ENCODE results near the gene SPATA2L.
A peak's percentile ranks its signal among the peaks of the same experiment; 100 is the strongest.
"Not testable (repeated sequence)": the region's sequence is repeated elsewhere in the genome, so short reads cannot be mapped to it uniquely, and the experiment has no call there.

The SPATA2L gene

GRCh38 chr16:89706518-89707260, 5.2 kb upstream of the SPATA2L start:
- H3K36me3 Mint-ChIP-seq, result no peaks in the 10 kb centered on the region
- H3K27ac Mint-ChIP-seq, result no peak overlapping the region
- peak overlapping the region in 1 of 2 donors; percentile 56 for H3K4me3 Mint-ChIP-seq
- no peak for ATAC-seq (replicated peaks)
- no peak for DNase-seq
- no peaks in the 10 kb centered on the region for H3K9me3 Mint-ChIP-seq
- H3K27me3 Mint-ChIP-seq, result no peaks in the 10 kb centered on the region
- H3K4me1 Mint-ChIP-seq, result peaks cover 8 to 18% of the 10 kb centered on the region in 2 donors

DNA sequence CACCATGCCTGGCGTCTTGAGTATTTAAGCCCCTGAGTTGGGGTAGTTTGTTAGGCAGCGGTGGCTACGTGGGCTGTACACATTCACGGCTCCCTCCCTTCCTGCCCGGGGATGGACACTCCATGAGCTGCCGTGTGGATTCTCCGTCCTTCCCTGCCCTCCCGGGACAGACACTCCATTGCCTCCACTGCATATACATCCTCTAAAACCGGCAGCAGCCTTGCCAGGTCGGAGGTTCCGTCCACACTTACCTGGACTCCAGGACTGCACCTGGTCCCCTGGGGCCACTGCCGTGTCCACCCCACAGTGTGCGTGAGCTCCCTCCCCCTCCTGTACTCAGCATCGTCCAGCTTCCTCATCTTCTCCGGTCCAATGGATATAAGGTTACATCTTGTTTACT, 3.5 kb upstream of the SPATA2L start:
- peaks cover 10 to 26% of the 10 kb centered on the region in 2 donors for H3K4me1 Mint-ChIP-seq
- no peak overlapping the region for H3K27ac Mint-ChIP-seq

GRCh38 chr16:89704281-89704680, 2.8 kb upstream of the SPATA2L start:
- Mint-ChIP-seq H3K4me1 (peaks cover 11 to 31% of the 10 kb centered on the region in 2 donors), H3K36me3 (peaks cover under 1 to 4% of the 10 kb centered on the region in 2 donors), H3K27me3 (no peaks in the 10 kb centered on the region), H3K9me3 (no peaks in the 10 kb centered on the region), H3K27ac (no peak overlapping the region), H3K4me3 (no peak overlapping the region)
- ATAC-seq (replicated peaks), result no peak
- DNase-seq, result no peak

More for the DNA sequence above, 3.5 kb upstream of the SPATA2L start:
- no peak for ATAC-seq (replicated peaks)
- Mint-ChIP-seq H3K27me3 (no peaks in the 10 kb centered on the region), H3K4me3 (no peak overlapping the region), H3K36me3 (peaks cover 0 to under 1% of the 10 kb centered on the region in 2 donors), H3K9me3 (no peaks in the 10 kb centered on the region)
- no peak for DNase-seq

- Mint-ChIP-seq H3K4me3 (peak overlapping the region; percentile 86 to 88), H3K9me3 (no peaks in the 10 kb centered on the region), H3K27ac (peak overlapping the region; percentile 92), H3K27me3 (no peaks in the 10 kb centered on the region), H3K4me1 (peaks cover 14 to 38% of the 10 kb centered on the region in 2 donors), H3K36me3 (peaks cover 7 to 11% of the 10 kb centered on the region in 2 donors)
- ATAC-seq (replicated peaks) (peak; percentile 47 to 49), DNase-seq (peak; percentile 55)
Observed at GRCh38 chr16:89700649-89701424, 668 bp downstream of the SPATA2L start.

DNA sequence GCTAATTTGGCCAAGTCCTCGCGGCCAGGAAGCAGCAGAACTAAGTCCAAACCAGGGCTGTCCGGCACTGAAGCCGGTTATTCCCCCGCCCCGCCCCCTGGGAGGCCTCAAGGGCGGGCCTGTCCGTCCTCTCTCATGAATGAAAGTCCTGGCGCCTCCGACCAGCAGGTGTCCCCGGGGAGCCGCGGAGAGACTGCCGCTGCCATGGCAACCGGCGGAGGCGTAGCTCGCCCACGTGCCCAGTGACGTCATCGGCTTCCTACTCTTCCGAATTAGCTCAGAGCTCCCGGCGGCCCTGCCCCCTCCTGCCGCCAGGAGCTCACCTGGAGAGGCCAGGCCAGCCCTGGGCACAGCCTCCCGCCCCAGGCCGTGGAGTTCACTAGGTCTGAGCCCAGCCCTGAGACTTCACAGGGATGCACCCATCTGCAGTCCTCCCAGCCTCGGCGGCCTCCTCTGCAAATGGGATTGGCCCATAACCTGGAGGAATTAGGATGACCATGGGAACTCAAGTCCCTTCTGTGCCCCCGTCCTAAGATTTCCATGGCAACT, 1.3 kb downstream of the SPATA2L start:
- Mint-ChIP-seq H3K9me3 (no peaks in the 10 kb centered on the region), H3K4me1 (peaks cover 12 to 41% of the 10 kb centered on the region in 2 donors), H3K36me3 (peaks cover 11 to 16% of the 10 kb centered on the region in 2 donors), H3K27me3 (no peaks in the 10 kb centered on the region), H3K4me3 (peak overlapping the region; percentile 86 to 88), H3K27ac (peak overlapping the region; percentile 86)
- peak; percentile 27 to 31 for ATAC-seq (replicated peaks)
- DNase-seq, result peak; percentile 92

DNA sequence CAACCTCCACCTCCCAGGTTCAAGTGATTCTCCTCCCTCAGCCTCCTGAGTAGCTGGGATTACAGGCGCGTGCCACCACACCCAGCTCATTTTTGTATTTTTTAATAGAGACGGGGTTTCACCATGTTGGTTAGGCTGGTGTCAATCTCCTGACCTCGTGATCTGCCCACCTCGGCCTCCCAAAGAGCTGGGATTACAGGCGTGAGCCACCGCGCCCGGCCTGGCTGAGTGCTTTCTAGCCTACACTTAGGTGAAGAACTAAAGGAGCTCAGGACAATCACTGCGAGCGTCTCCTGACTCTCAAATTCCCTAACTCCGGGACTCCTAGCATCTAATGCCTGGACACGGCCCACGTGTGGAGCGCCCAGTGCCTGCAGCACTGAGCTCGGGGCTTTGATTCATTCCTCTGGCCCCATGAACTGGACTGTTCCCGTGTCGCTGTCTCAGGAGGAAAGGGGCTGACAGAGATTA, 1.8 kb downstream of the SPATA2L start:
- H3K9me3 Mint-ChIP-seq; DNase-seq; H3K27me3 Mint-ChIP-seq; ATAC-seq (replicated peaks): not testable (repeated sequence)
- peak overlapping the region; percentile 86 to 88 for H3K4me3 Mint-ChIP-seq
- peaks cover 15 to 20% of the 10 kb centered on the region in 2 donors for H3K36me3 Mint-ChIP-seq
- peak overlapping the region; percentile 86 for H3K27ac Mint-ChIP-seq
- H3K4me1 Mint-ChIP-seq, result peaks cover 12 to 41% of the 10 kb centered on the region in 2 donors

DNA sequence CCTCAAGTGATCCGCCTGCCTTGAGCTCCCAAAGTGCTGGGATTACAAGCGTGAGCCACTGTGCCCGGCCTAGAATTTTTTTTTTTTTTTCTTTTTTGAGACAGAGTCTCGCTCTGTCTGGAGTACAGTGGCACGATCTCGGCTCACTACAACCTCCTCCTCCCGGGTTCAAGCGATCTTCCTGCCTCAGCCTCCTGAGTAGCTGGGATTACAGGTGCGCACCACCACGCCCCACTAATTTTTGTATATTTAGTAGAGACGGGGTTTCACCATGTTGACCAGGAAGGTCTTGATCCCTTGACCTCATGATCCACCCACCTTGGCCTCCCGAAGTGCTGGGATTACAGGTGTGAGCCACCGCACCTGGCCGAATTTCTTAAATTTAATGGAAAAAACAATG, 2.8 kb downstream of the SPATA2L start:
- not testable (repeated sequence) for H3K9me3 Mint-ChIP-seq; H3K27me3 Mint-ChIP-seq; H3K4me3 Mint-ChIP-seq; DNase-seq; ATAC-seq (replicated peaks); H3K27ac Mint-ChIP-seq
- H3K4me1 Mint-ChIP-seq, result peaks cover 16 to 44% of the 10 kb centered on the region in 2 donors
- H3K36me3 Mint-ChIP-seq, result peaks cover 19 to 23% of the 10 kb centered on the region in 2 donors

- Mint-ChIP-seq H3K9me3 (no peaks in the 10 kb centered on the region), H3K27ac (no peak overlapping the region), H3K36me3 (peaks cover 25 to 29% of the 10 kb centered on the region in 2 donors), H3K4me3 (no peak overlapping the region), H3K27me3 (no peaks in the 10 kb centered on the region), H3K4me1 (peaks cover 20 to 47% of the 10 kb centered on the region in 2 donors)
- DNase-seq, result no peak
- no peak for ATAC-seq (replicated peaks)
Observed at GRCh38 chr16:89697616-89698331, 3.7 kb downstream of the SPATA2L start.

GRCh38 chr16:89697161-89697615, 4.3 kb downstream of the SPATA2L start:
- Mint-ChIP-seq H3K4me1 (peaks cover 17 to 41% of the 10 kb centered on the region in 2 donors), H3K27ac (no peak overlapping the region), H3K27me3 (no peaks in the 10 kb centered on the region), H3K9me3 (no peaks in the 10 kb centered on the region), H3K36me3 (peaks cover 29 to 32% of the 10 kb centered on the region in 2 donors), H3K4me3 (peak overlapping the region in 1 of 2 donors; percentile 19)
- no peak for ATAC-seq (replicated peaks)
- DNase-seq, result no peak

DNA sequence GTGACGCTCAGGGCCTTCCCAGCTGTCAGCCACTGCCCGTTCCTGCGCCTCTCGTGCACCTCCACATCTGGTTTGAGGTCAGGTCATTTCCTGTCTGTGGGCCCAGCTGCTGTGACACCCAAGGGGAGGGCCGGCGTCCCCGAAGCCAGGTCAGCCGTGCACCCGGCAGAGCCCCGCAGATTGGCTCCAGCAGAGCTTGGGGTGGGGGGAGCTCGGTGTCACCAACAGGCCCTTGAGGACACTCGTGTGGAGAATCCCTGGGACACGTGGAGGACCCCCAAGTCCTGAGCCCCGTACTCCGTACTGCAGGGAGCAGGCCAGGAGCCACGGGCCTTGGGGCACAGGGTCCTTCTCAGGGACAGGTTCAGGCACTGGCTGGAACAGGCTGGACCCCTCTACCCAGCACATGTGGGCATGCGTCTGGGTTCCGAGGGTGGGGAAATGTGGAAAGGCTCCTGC, 4.8 kb downstream of the SPATA2L start:
- DNase-seq, result no peak
- Mint-ChIP-seq H3K4me1 (peaks cover 17 to 39% of the 10 kb centered on the region in 2 donors), H3K27me3 (no peaks in the 10 kb centered on the region), H3K9me3 (no peaks in the 10 kb centered on the region), H3K27ac (peak overlapping the region; percentile 9), H3K4me3 (peak overlapping the region in 1 of 2 donors; percentile 19), H3K36me3 (peaks cover 33 to 36% of the 10 kb centered on the region in 2 donors)
- ATAC-seq (replicated peaks), result peak in 1 of 2 donors; percentile 6

- Mint-ChIP-seq H3K9me3 (no peaks in the 10 kb centered on the region), H3K4me3 (peak overlapping the region in 1 of 2 donors; percentile 28), H3K36me3 (peaks cover 36 to 38% of the 10 kb centered on the region in 2 donors), H3K27me3 (no peaks in the 10 kb centered on the region), H3K27ac (no peak overlapping the region), H3K4me1 (peaks cover 17 to 39% of the 10 kb centered on the region in 2 donors)
- ATAC-seq (replicated peaks), result no peak
- DNase-seq, result no peak
Observed at GRCh38 chr16:89695875-89696669, 5.4 kb downstream of the SPATA2L start.

GRCh38 chr16:89695086-89695874, 6.2 kb downstream of the SPATA2L start:
- Mint-ChIP-seq H3K9me3 (no peaks in the 10 kb centered on the region), H3K27ac (peak overlapping the region; percentile 37), H3K27me3 (no peaks in the 10 kb centered on the region), H3K4me3 (no peak overlapping the region), H3K36me3 (peaks cover 42 to 44% of the 10 kb centered on the region in 2 donors), H3K4me1 (peaks cover 17 to 35% of the 10 kb centered on the region in 2 donors)
- no peak for DNase-seq
- no peak for ATAC-seq (replicated peaks)

Data from stimulated activated naive B cell treated with anti-CD40 and anti-IgM and Interleukin-4, amounts not matched to agents 10 μg/mL and 1 μg/mL and 100 μg/mL, for 72 hours (primary cell).